UCSD-AML1 (cell line): ENCODE data around the gene MEIS3.
"Not testable (repeated sequence)": the region's sequence is repeated elsewhere in the genome, so short reads cannot be mapped to it uniquely, and the experiment has no call there.

Experiments used
- DNase-seq: peaks from one replicate; lab custom pipeline; 2025; ENCODE audit not compliant: unreplicated experiment; lab: John Stamatoyannopoulos, UW

The MEIS3 gene

GRCh38 chr19:47365455-47365854, 53.9 kb downstream of the MEIS3 start:
- DNase-seq = not testable (repeated sequence)

GRCh38 chr19:47363758-47364531, 55.4 kb downstream of the MEIS3 start:
- no peak for DNase-seq

- DNase-seq = no peak
These were observed 57.0 kb downstream of the MEIS3 start for GRCh38 chr19:47362321-47362720.

- no peak for DNase-seq
These were observed 60.4 kb downstream of the MEIS3 start for GRCh38 chr19:47358936-47359335.

- no peak for DNase-seq
These were observed 61.3 kb downstream of the MEIS3 start for GRCh38 chr19:47357788-47358680.

- DNase-seq = no peak
These were observed 62.4 kb downstream of the MEIS3 start for GRCh38 chr19:47356900-47357299.

GRCh38 chr19:47353307-47353712, 66.0 kb downstream of the MEIS3 start:
- DNase-seq = no peak
